ENCODE data around the gene ATXN2. TPM values are rescaled to one million over a fixed set of nuclear protein-coding genes. Genes with fewer than 3 reads are reported as not detected.
A peak's percentile ranks its signal among the peaks of the same experiment; 100 is the strongest.

ATXN2 gene
- total RNA-seq, 6 experiments from 2014 or later, result 80.7 to 110 (median 91.9) TPM

- TF ChIP-seq CTCF (IDR thresholded peaks at IDR 0.05), result no peak
- DNase-seq, result no peak
- H3K27ac Mint-ChIP-seq, result peak overlapping the region; percentile 46; the same call in 1 of the 2 replicates
- peaks cover 25% of the 10 kb centered on the region for H3K36me3 Mint-ChIP-seq (ENCODE audit: low read depth)
- peaks cover 23% of the 10 kb centered on the region for H3K27me3 Mint-ChIP-seq (ENCODE audit: insufficient read depth)
- H3K9me3 Mint-ChIP-seq, result no peaks in the 10 kb centered on the region
- H3K4me1 Mint-ChIP-seq (ENCODE audit: low read depth), result peaks cover 56% of the 10 kb centered on the region
- H3K4me3 Mint-ChIP-seq, result no peak overlapping the region
Measured at GRCh38 chr12:111457071-111457470, 142.0 kb downstream of the ATXN2 start.

- peaks cover 35% of the 10 kb centered on the region for H3K36me3 Mint-ChIP-seq (ENCODE audit: low read depth)
- H3K27me3 Mint-ChIP-seq (ENCODE audit: insufficient read depth), result peaks cover 33% of the 10 kb centered on the region
- peak overlapping the region; percentile 73 for H3K27ac Mint-ChIP-seq
- no peak for TF ChIP-seq CTCF (IDR thresholded peaks at IDR 0.05)
- DNase-seq, result peak; percentile 85
- peak overlapping the region; percentile 30 for H3K4me3 Mint-ChIP-seq
- no peaks in the 10 kb centered on the region; the same call in 1 of the 2 replicates for H3K9me3 Mint-ChIP-seq
- H3K4me1 Mint-ChIP-seq (ENCODE audit: low read depth), result peaks cover 60% of the 10 kb centered on the region
Measured at GRCh38 chr12:111455448-111456320, 143.4 kb downstream of the ATXN2 start.

- no peak for TF ChIP-seq CTCF (IDR thresholded peaks at IDR 0.05)
- Mint-ChIP-seq H3K4me3 (no peak overlapping the region; the same call in 1 of the 2 replicates), H3K27me3 (ENCODE audit: insufficient read depth) (peaks cover 36% of the 10 kb centered on the region), H3K36me3 (ENCODE audit: low read depth) (peaks cover 41% of the 10 kb centered on the region), H3K4me1 (ENCODE audit: low read depth) (peaks cover 67% of the 10 kb centered on the region), H3K9me3 (no peaks in the 10 kb centered on the region; the same call in 1 of the 2 replicates), H3K27ac (peak overlapping the region; percentile 73)
- DNase-seq, result no peak
Measured at GRCh38 chr12:111454716-111455447, 144.2 kb downstream of the ATXN2 start.

GRCh38 chr12:111454311-111454710 is 144.8 kb downstream of the ATXN2 start:
- H3K4me1 Mint-ChIP-seq (ENCODE audit: low read depth), result peaks cover 70% of the 10 kb centered on the region
- no peaks in the 10 kb centered on the region; the same call in 1 of the 2 replicates for H3K9me3 Mint-ChIP-seq
- H3K4me3 Mint-ChIP-seq, result no peak overlapping the region
- no peak for TF ChIP-seq CTCF (IDR thresholded peaks at IDR 0.05)
- no peak for DNase-seq
- peak overlapping the region; percentile 73 for H3K27ac Mint-ChIP-seq
- peaks cover 38% of the 10 kb centered on the region for H3K27me3 Mint-ChIP-seq (ENCODE audit: insufficient read depth)
- H3K36me3 Mint-ChIP-seq (ENCODE audit: low read depth), result peaks cover 44% of the 10 kb centered on the region

- no peak for DNase-seq
- H3K4me3 Mint-ChIP-seq, result no peak overlapping the region; the same call in 1 of the 2 replicates
- peaks cover 74% of the 10 kb centered on the region for H3K4me1 Mint-ChIP-seq (ENCODE audit: low read depth)
- no peak for TF ChIP-seq CTCF (IDR thresholded peaks at IDR 0.05)
- H3K9me3 Mint-ChIP-seq, result peaks cover 3% of the 10 kb centered on the region; the same call in 1 of the 2 replicates
- peak overlapping the region; percentile 73 for H3K27ac Mint-ChIP-seq
- H3K36me3 Mint-ChIP-seq (ENCODE audit: low read depth), result peaks cover 53% of the 10 kb centered on the region
- H3K27me3 Mint-ChIP-seq (ENCODE audit: insufficient read depth), result peaks cover 42% of the 10 kb centered on the region
Measured at GRCh38 chr12:111453071-111453989, 145.8 kb downstream of the ATXN2 start.

Data from HFFc6 (cell line).